H9 (cell line): ENCODE results near the gene DDX47. TPM values are rescaled to one million over a fixed set of nuclear protein-coding genes. Genes with fewer than 3 reads are reported as not detected.

ENCODE experiments used
- DNase-seq: peaks from one replicate; pipeline ENCODE4 v3.0.0-alpha.2; 2017
- H2AFZ ChIP-seq: one replicate; pipeline ENCODE4 v1.6.1; 2013; ENCODE audit warnings: mild to moderate bottlenecking, low read length, control low read depth, moderate library complexity
- H2AK5ac ChIP-seq: 2 replicates; pipeline ENCODE4 v1.6.1; 2013; ENCODE audit warnings: low read length, control low read depth, mixed read lengths; ENCODE audit not compliant: insufficient read length
- H2BK120ac ChIP-seq: one replicate; pipeline ENCODE4 v1.6.1; 2013; ENCODE audit warnings: low read depth, mild to moderate bottlenecking, low read length, control low read depth, inconsistent platforms; ENCODE audit not compliant: poor library complexity, severe bottlenecking
- H2BK12ac ChIP-seq: 2 replicates; pipeline ENCODE4 v1.6.1; 2013; ENCODE audit warnings: low read length, control low read depth, mixed read lengths, low read depth; ENCODE audit not compliant: insufficient read length
- H2BK15ac ChIP-seq: 2 replicates; pipeline ENCODE4 v1.6.1; 2013; ENCODE audit warnings: low read depth, low read length, control low read depth
- H2BK20ac ChIP-seq: one replicate; pipeline ENCODE4 v1.6.1; 2013; ENCODE audit warnings: low read depth, mild to moderate bottlenecking, low read length, control low read depth, inconsistent platforms; ENCODE audit not compliant: poor library complexity, severe bottlenecking
- H2BK5ac ChIP-seq: 2 replicates; pipeline ENCODE4 v1.6.1; 2013; ENCODE audit warnings: low read length, control low read depth, mixed read lengths; ENCODE audit not compliant: insufficient read length
- H3K14ac ChIP-seq: 2 replicates; pipeline ENCODE4 v1.6.1; 2013; ENCODE audit warnings: low read length, control low read depth; ENCODE audit not compliant: insufficient read depth
- H3K18ac ChIP-seq: 2 replicates; pipeline ENCODE4 v1.6.1; 2013; ENCODE audit warnings: low read depth, mild to moderate bottlenecking, mixed read lengths, low read length, control low read depth; ENCODE audit not compliant: insufficient read length
- H3K23ac ChIP-seq: 2 replicates; pipeline ENCODE4 v1.6.1; 2013; ENCODE audit warnings: low read length, control low read depth, mixed read lengths, low read depth; ENCODE audit not compliant: insufficient read length
- H3K23me2 ChIP-seq: 2 replicates; pipeline ENCODE4 v1.6.1; 2013; ENCODE audit warnings: low read depth, mild to moderate bottlenecking, mixed read lengths, low read length, control low read depth; ENCODE audit not compliant: insufficient read length, poor library complexity, severe bottlenecking
- H3K27ac ChIP-seq: 2 replicates; pipeline ENCODE4 v1.5.1; 2013; ENCODE audit warnings: low read length, control low read depth, mixed read lengths, low read depth; ENCODE audit not compliant: insufficient read length
- H3K27me3 ChIP-seq: 2 replicates; pipeline ENCODE4 v1.6.1; 2013; ENCODE audit warnings: low read length, control low read depth, inconsistent platforms; ENCODE audit not compliant: insufficient read depth
- H3K4ac ChIP-seq: 2 replicates; pipeline ENCODE4 v1.6.1; 2013; ENCODE audit warnings: low read depth, mild to moderate bottlenecking, control low read depth, inconsistent platforms, low read length, moderate library complexity
- H3K4me1 ChIP-seq: 2 replicates; pipeline ENCODE4 v1.6.1; 2013; ENCODE audit warnings: low read length, control low read depth, inconsistent platforms; ENCODE audit not compliant: insufficient read depth
- H3K4me2 ChIP-seq: 2 replicates; pipeline ENCODE4 v1.6.1; 2013; ENCODE audit warnings: low read length, control low read depth, mixed read lengths; ENCODE audit not compliant: insufficient read length, insufficient read depth
- H3K56ac ChIP-seq: 2 replicates; pipeline ENCODE4 v1.6.1; 2013; ENCODE audit warnings: low read depth, mild to moderate bottlenecking, mixed read lengths, low read length, control low read depth; ENCODE audit not compliant: insufficient read length
- H3K79me1 ChIP-seq: 2 replicates; pipeline ENCODE4 v1.6.1; 2013; ENCODE audit warnings: low read depth, mild to moderate bottlenecking, moderate library complexity, low read length, control low read depth, inconsistent platforms; ENCODE audit not compliant: insufficient read depth, poor library complexity, severe bottlenecking
- H3K79me2 ChIP-seq: 2 replicates; pipeline ENCODE4 v1.6.1; 2013; ENCODE audit warnings: low read length, control low read depth, inconsistent platforms; ENCODE audit not compliant: insufficient read depth
- H3K9ac ChIP-seq: 2 replicates; pipeline ENCODE4 v1.6.1; 2013; ENCODE audit warnings: low read length, control low read depth, mixed read lengths; ENCODE audit not compliant: insufficient read length; ENCODE audit errors: extremely low read depth
- H3K9me3 ChIP-seq: one replicate; pipeline ENCODE4 v1.6.1; 2013; ENCODE audit warnings: low read depth, low read length, inconsistent platforms; ENCODE audit not compliant: control insufficient read depth
- H3T11ph ChIP-seq: one replicate; pipeline ENCODE4 v1.6.1; 2013; ENCODE audit warnings: mild to moderate bottlenecking, low read length, control low read depth, inconsistent platforms
- H4K20me1 ChIP-seq: one replicate; pipeline ENCODE4 v1.6.1; 2013; ENCODE audit not compliant: control insufficient read depth, insufficient read length, insufficient read depth
- H4K5ac ChIP-seq: 2 replicates; pipeline ENCODE4 v1.6.1; 2013; ENCODE audit warnings: low read depth, mild to moderate bottlenecking, mixed read lengths, low read length, control low read depth; ENCODE audit not compliant: insufficient read length
- H4K8ac ChIP-seq: replicated peaks from 2 replicates; pipeline ENCODE4 v1.6.1; 2013; ENCODE audit warnings: low read length, control low read depth, mixed read lengths, low read depth; ENCODE audit not compliant: insufficient read length
- H4K91ac ChIP-seq: 2 replicates; pipeline ENCODE4 v1.6.1; 2013; ENCODE audit warnings: low read depth, mild to moderate bottlenecking, moderate library complexity, mixed read lengths, low read length, control low read depth; ENCODE audit not compliant: insufficient read length
- H3K27ac Mint-ChIP-seq, 3 experiments: 2 replicates in 2 of 3; 3 replicates in 1 of 3; pipeline ENCODE4 v1.8.0; 2020 to 2021; ENCODE audit warnings: mixed read lengths in 3 of 3, mild to moderate bottlenecking in 1 of 3, moderate library complexity in 1 of 3
- H3K27me3 Mint-ChIP-seq: 2 replicates; pipeline ENCODE4 v1.8.0; 2021; ENCODE audit warnings: low read depth, mild to moderate bottlenecking, moderate library complexity, mixed read lengths
- H3K36me3 Mint-ChIP-seq, 3 experiments: 2 replicates in 2 of 3; 3 replicates in 1 of 3; pipeline ENCODE4 v1.8.0; 2020 to 2021; ENCODE audit warnings: low read depth in 3 of 3, mixed read lengths in 3 of 3; ENCODE audit not compliant: insufficient read depth in 1 of 3
- H3K4me1 Mint-ChIP-seq, 2 experiments: 2 replicates each; pipeline ENCODE4 v1.8.0; 2020; ENCODE audit warnings: mixed read lengths in 2 of 2
- H3K4me3 Mint-ChIP-seq, 2 experiments: 2 replicates in 1 of 2; 3 replicates in 1 of 2; pipeline ENCODE4 v1.8.0; 2020 to 2021; ENCODE audit warnings: mild to moderate bottlenecking in 2 of 2, mixed read lengths in 2 of 2, moderate library complexity in 1 of 2
- H3K9me3 Mint-ChIP-seq, 2 experiments: 2 replicates in 1 of 2; 3 replicates in 1 of 2; pipeline ENCODE4 v1.8.0; 2020; ENCODE audit warnings: mild to moderate bottlenecking in 2 of 2, mixed read lengths in 2 of 2, moderate library complexity in 1 of 2
- WGBS: extraction: QIAGEN DNeasy Blood & Tissue Kit; methylation state at CpG from one replicate; pipeline ENCODE4 v1.1.7; 2013; ENCODE audit warnings: missing lambda C conversion rate, low lambda C conversion rate, mixed read lengths; ENCODE audit not compliant: insufficient read length; ENCODE audit errors: extremely low coverage; 5-methylcytosine and 5-hydroxymethylcytosine counted together
- total RNA-seq: library from RNA; stranded (reverse); gene quantifications from 2 replicates; pipeline ENCODE4 v1.2.1, GENCODE V29; 2021
- TF ChIP-seq, protein P1 (sequence below): fragments of 200-600 bp; sonication (generic); conservative IDR thresholded peaks from 3 replicates; pipeline ENCODE4 v1.8.0; 2021; ENCODE audit warnings: antibody characterized with exemption, mild to moderate bottlenecking

DDX47 gene
- total RNA-seq, 1 experiment from 2014 or later, result 78.2 TPM

DNA sequence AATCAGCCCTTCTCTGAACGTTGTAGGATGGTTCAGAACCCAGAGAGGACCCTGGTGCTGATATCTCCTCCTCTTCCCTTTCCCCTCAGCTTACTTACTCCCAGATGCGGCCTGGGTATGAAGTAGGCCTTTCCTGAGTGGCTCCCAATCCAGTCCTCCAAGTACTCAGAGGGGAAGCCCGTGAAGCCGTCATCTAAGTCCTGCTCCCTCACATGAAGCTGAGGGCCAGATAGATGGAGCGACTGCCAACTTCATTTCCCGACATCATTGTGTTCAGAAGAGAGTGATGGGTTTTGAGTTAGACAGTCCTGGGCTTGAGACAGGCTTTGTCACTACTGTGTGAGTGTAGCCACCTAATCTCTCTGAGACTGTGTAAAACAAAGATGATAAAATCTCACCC, 25.0 kb upstream of the DDX47 start:
- no peak overlapping the region for H4K5ac ChIP-seq
- Mint-ChIP-seq H3K27ac (no peak overlapping the region), H3K4me1 (peaks cover 24 to 33% of the 10 kb centered on the region in 2 experiments), H3K27me3 (peaks cover 44% of the 10 kb centered on the region), H3K9me3 (no peaks in the 10 kb centered on the region; a peak in 1 of 5 replicates), H3K36me3 (no peaks in the 10 kb centered on the region), H3K4me3 (no peak overlapping the region)
- no peak overlapping the region for H2BK120ac ChIP-seq
- no CpG with 5 or more reads among the region's 6 CpGs for WGBS
- no peak overlapping the region for H3K27ac ChIP-seq
- TF ChIP-seq, protein P1, sequence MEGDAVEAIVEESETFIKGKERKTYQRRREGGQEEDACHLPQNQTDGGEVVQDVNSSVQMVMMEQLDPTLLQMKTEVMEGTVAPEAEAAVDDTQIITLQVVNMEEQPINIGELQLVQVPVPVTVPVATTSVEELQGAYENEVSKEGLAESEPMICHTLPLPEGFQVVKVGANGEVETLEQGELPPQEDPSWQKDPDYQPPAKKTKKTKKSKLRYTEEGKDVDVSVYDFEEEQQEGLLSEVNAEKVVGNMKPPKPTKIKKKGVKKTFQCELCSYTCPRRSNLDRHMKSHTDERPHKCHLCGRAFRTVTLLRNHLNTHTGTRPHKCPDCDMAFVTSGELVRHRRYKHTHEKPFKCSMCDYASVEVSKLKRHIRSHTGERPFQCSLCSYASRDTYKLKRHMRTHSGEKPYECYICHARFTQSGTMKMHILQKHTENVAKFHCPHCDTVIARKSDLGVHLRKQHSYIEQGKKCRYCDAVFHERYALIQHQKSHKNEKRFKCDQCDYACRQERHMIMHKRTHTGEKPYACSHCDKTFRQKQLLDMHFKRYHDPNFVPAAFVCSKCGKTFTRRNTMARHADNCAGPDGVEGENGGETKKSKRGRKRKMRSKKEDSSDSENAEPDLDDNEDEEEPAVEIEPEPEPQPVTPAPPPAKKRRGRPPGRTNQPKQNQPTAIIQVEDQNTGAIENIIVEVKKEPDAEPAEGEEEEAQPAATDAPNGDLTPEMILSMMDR, result no peak
- H2BK15ac ChIP-seq, result no peak overlapping the region
- no peak for DNase-seq
- H3K9ac ChIP-seq, result no peak overlapping the region
- H3K18ac ChIP-seq, result no peak overlapping the region
- no peak overlapping the region for H3K23ac ChIP-seq
- peaks cover 13% of the 10 kb centered on the region; the same call in 1 of the 2 replicates for H3K27me3 ChIP-seq
- H3K4me2 ChIP-seq, result no peak overlapping the region
- no peak overlapping the region for H2BK12ac ChIP-seq
- H4K91ac ChIP-seq, result no peak overlapping the region
- no peak overlapping the region for H3K56ac ChIP-seq
- no peaks in the 10 kb centered on the region for H4K20me1 ChIP-seq
- no peak overlapping the region for H2BK5ac ChIP-seq
- H3K79me1 ChIP-seq, result no peaks in the 10 kb centered on the region
- H2BK20ac ChIP-seq, result no peak overlapping the region
- H3K4me1 ChIP-seq, result peaks cover 10% of the 10 kb centered on the region
- no peak overlapping the region for H3K14ac ChIP-seq
- H2AK5ac ChIP-seq, result no peak overlapping the region
- H3K9me3 ChIP-seq, result no peaks in the 10 kb centered on the region
- H3K4ac ChIP-seq, result no peak overlapping the region
- no peak overlapping the region for H4K8ac ChIP-seq
- no peak overlapping the region for H2AFZ ChIP-seq
- no peaks in the 10 kb centered on the region for H3K79me2 ChIP-seq
- no peaks in the 10 kb centered on the region for H3K23me2 ChIP-seq
- no peak overlapping the region for H3T11ph ChIP-seq
